Activated CD4-positive, alpha-beta T cell treated with anti-CD3 and anti-CD28 coated beads, Interleukin-2, Interleukin-6, amounts not matched to agents 100 ng/mL and 50 ng/mL, durations not matched to agents 16 hours and 8 hours (primary cell): ENCODE results near the gene ZNF777.
"Not testable (repeated sequence)": the region's sequence is repeated elsewhere in the genome, so short reads cannot be mapped to it uniquely, and the experiment has no call there.

ENCODE experiments used
- DNase-seq: peaks from one replicate; pipeline ENCODE4 v3.0.0-alpha.2; 2020

Gene ZNF777

GRCh38 chr7:149413083-149413482 is 47.8 kb downstream of the ZNF777 start:
- DNase-seq: not testable (repeated sequence)

GRCh38 chr7:149409895-149410294 is 51.0 kb downstream of the ZNF777 start:
- no peak for DNase-seq

- DNase-seq: no peak
Observed at GRCh38 chr7:149404825-149405224, 56.0 kb downstream of the ZNF777 start.

- no peak for DNase-seq
Observed at GRCh38 chr7:149404396-149404795, 56.5 kb downstream of the ZNF777 start.

- no peak for DNase-seq
Observed at GRCh38 chr7:149398195-149398820, 62.6 kb downstream of the ZNF777 start.

GRCh38 chr7:149397470-149398043 is 63.3 kb downstream of the ZNF777 start:
- DNase-seq: no peak

- not testable (repeated sequence) for DNase-seq
Observed at GRCh38 chr7:149388550-149389335, 72.1 kb downstream of the ZNF777 start.

- DNase-seq: not testable (repeated sequence)
Observed at GRCh38 chr7:149386514-149386913, 74.3 kb downstream of the ZNF777 start.

- DNase-seq: no peak
Observed at GRCh38 chr7:149385195-149385950, 75.5 kb downstream of the ZNF777 start.
